C4-2B (cell line): ENCODE data around the gene KTI12.
"Not testable (repeated sequence)": the region's sequence is repeated elsewhere in the genome, so short reads cannot be mapped to it uniquely, and the experiment has no call there.

ENCODE experiments used
- H3K27ac ChIP-seq: fragments of 450-650 bp; 2 replicates; pipeline ENCODE4 v1.5.1; 2017
- ZFX ChIP-seq: fragments of 450-650 bp; IDR thresholded peaks from 2 replicates; pipeline ENCODE4 v1.6.1; 2017
- TF ChIP-seq, protein P1 (sequence below): fragments of 450-650 bp; conservative IDR thresholded peaks from 2 replicates; pipeline ENCODE4 v1.5.1; 2017; ENCODE audit warnings: mild to moderate bottlenecking

KTI12 gene

DNA sequence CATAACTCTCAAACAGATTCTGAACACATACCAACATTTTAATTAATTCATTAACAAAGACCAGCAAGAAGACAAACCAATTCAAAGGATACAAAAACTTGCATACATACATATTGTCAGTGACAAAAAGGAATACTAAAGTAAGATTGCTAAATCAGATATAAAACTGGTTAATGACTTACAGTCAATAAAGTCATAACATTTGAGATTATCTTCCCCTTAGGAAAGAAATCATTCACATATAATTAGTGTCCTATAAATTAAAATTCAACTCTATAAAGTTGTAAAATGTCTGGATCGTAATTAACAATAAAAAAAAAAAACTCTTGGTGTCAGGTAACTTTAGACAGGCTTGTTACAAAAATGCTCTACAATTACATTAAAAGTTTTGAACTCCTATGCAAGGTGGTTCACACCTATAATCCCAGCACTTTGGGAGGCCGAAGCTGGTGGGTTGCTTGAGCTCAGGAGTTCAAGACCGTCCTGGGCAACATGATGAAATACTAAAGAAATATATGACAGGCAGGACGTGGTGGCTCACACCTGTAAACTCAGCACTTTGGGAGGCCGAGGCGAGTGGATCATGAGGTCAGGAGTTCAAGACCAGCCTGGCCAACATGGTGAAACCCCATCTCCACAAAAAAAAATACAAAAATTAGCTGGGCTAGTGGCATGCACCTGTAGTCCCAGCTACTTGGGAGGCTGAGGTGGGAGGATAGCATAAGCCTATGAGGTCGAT, 25.4 kb downstream of the KTI12 start:
- H3K27ac ChIP-seq, result no peak overlapping the region

DNA sequence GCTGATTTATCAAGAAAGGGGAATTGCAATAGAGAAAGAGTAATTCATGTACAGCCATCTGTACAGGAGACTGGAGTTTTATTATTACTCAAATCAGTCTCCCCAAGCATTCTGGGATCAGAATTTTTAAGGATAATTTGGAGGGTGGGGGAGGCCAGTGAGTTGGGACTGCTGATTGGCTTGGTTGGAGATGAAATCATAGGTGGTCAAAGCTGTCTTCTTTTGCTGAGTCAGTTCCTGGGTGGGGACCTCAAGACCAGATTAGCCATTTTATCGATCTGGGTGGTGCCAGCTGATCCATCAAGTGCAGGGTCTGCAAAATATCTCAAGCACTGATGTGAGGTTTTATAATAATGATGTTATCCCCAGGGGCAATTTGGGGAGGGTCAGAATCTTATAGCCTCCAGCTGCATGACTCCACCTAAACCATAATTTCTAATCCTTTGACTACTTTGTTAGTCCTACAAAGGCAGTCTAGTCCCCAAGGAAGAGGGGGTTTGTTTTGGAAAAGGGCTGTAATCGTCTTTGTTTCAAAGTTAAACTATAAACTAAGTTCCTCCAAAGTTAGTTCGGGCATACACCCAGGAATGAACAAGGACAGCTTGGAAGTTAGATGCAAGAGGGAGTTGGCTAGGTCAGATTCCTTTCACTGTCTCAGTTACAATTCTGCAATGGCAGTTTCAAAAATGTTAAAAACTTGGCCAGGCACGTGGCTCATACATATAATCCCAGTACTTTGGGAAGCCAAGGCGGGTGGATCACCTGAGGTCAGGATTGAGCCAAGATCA, 26.2 kb downstream of the KTI12 start:
- H3K27ac ChIP-seq, result no peak overlapping the region
- TF ChIP-seq, protein P1, sequence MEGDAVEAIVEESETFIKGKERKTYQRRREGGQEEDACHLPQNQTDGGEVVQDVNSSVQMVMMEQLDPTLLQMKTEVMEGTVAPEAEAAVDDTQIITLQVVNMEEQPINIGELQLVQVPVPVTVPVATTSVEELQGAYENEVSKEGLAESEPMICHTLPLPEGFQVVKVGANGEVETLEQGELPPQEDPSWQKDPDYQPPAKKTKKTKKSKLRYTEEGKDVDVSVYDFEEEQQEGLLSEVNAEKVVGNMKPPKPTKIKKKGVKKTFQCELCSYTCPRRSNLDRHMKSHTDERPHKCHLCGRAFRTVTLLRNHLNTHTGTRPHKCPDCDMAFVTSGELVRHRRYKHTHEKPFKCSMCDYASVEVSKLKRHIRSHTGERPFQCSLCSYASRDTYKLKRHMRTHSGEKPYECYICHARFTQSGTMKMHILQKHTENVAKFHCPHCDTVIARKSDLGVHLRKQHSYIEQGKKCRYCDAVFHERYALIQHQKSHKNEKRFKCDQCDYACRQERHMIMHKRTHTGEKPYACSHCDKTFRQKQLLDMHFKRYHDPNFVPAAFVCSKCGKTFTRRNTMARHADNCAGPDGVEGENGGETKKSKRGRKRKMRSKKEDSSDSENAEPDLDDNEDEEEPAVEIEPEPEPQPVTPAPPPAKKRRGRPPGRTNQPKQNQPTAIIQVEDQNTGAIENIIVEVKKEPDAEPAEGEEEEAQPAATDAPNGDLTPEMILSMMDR, result no peak
- TF ChIP-seq ZFX, result no peak

More for the DNA sequence above, 25.4 kb downstream of the KTI12 start:
- TF ChIP-seq ZFX, result no peak
- TF ChIP-seq, protein P1, result no peak

DNA sequence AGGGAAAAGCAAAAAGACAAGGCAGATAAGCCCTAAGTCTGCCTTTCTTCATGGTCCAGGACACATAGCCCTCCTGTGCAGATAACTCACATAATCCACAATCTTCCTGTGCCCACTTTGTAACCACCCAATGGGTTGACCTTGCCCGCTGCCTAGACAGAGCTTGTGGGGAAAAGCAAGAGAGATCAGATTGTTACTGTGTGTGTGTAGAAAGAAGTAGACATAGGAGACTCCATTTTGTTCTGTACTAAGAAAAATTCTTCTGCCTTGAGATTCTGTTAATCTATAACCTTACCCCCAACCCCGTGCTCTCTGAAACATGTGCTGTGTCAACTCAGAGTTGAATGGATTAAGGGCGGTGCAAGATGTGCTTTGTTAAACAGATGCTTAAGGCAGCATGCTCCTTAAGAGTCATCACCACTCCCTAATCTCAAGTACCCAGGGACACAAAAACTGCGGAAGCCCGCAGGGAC, 27.5 kb downstream of the KTI12 start:
- not testable (repeated sequence) for H3K27ac ChIP-seq

DNA sequence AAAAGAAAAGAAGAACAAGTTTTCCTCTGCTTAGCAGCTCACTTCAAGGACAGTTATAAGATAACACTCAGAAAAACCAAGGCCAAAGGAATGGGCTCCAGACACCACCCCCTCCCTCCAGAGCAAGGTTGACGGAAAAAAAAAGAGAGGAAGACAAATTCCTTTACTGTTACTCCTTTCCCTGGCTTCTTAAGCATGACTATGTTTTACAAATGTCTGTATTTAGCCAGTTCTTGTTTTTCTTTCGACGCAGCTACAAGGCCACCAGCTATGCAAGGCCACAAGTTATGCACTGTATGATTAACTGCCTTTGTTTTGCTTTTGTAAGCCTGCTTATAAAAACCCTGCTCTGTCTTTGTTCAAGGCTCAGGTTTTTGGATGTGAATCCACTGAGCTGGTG, 28.1 kb downstream of the KTI12 start:
- not testable (repeated sequence) for H3K27ac ChIP-seq

DNA sequence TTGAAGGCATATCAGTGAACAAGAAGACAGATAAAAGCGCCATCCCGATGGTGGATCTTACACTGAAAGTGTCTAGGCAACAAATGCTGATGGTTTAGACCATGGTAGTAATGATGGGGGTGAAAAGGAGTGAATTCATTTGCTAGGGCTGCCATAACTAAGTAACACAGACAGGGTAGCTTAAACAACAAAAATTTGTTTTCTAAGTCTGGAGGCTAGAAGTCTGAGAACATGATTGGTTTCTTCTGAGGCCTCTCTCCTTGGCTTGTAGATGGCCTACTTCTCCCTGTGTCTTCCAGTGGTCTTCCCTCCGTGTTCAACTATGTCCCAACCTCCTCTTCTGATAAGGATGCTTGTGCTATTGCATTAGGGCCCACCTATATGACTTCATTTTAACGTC, 29.7 kb downstream of the KTI12 start:
- TF ChIP-seq ZFX, result no peak
- TF ChIP-seq, protein P1, result no peak
- H3K27ac ChIP-seq, result no peak overlapping the region

DNA sequence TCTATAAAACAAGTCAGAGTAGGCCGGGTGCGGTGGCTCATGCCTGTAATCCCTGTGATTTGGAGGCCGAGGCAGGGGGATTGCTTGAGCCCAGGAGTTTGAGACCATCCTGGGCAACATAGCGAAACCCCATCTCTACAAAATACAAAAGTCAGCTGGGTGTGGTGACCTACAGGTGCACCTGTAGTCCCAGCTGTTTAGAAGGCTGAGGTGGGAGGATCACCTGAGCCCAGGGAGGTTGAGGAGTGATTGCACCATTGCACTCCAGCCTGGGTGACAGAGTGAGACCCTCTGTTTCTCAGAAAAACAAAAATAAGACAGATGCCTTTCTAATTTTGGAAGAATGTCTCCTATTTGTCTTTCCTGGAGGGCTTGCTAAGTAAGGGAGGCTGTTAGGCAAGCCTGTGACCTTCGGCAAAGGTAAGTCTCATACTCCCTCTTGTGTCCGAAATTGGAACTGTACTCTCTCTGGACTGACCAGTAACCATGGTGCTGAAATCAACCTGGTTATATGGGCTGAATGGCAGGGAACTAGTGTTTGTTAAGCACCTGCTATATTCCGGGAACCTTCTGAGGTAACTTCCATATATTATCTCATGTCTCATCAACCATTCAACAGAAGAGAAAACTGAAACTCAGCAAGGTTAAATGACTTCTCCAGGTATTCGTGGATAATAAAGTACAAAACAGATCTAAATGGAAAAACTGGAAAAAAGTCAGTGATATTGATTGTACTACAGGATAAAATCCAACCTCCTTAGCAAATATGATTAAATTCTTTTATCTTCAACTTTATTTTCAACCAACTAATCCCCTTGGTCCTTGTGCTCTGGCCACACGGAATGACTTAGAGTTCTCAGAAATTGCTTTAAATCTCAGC, 31.3 kb downstream of the KTI12 start:
- no peak overlapping the region for H3K27ac ChIP-seq
- TF ChIP-seq, protein P1, result peak; percentile 93
- no peak for TF ChIP-seq ZFX

DNA sequence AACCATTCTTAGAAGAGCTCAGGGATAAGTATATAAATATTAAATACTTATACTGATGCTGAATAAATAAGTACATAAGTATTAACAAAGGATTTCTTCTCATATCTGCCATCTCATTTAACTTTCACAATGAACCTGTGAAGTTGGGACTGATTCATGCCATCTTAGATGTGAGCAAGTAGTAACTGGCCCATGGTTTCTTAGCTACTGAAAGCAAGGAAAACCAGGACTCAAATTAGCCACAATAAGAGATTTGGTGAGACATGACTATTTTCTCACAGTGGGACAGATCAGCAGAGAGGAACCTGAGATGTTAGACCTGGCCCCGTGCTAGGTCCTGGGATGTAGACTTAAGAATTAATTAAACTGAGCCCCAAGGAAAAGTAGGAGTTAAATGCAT, 34.9 kb downstream of the KTI12 start:
- no peak overlapping the region for H3K27ac ChIP-seq
- no peak for TF ChIP-seq ZFX
- TF ChIP-seq, protein P1, result no peak

DNA sequence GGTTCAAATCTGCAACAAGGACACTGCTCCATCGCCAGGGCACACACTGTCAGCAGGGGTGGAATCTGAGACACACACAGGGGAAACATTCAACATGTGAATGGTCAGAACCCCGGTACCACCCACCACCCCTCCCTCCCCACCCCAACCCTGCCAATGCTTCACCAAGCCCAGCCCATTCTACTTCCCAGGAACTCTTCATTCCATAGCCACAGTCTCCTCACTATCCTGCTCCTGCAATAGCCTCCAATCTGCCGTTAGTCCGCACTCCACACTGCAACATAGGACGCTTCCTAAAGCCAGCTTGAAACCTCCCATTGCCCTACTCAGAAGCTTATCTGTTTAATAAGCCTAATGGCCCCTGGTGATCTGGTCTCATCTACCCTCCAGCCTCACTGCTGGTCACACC, 35.6 kb downstream of the KTI12 start:
- TF ChIP-seq, protein P1, result no peak
- TF ChIP-seq ZFX, result no peak
- H3K27ac ChIP-seq, result no peak overlapping the region
